Measurements from ENCODE around the gene AAK1.
"Not testable (repeated sequence)": the region's sequence is repeated elsewhere in the genome, so short reads cannot be mapped to it uniquely, and the experiment has no call there.

AAK1 gene

GRCh38 chr2:69576880-69577279, 66.7 kb downstream of the AAK1 start:
- in situ Hi-C loops (cut with MboI; ENCODE audit: low sequenced_read_pairs): no loop called here

- in situ Hi-C loops (cut with MboI; ENCODE audit: low sequenced_read_pairs): no loop called here
Observed at GRCh38 chr2:69575926-69576325, 67.6 kb downstream of the AAK1 start.

GRCh38 chr2:69575371-69575770, 68.2 kb downstream of the AAK1 start:
- in situ Hi-C loops (cut with MboI; ENCODE audit: low sequenced_read_pairs): not testable (repeated sequence)

- in situ Hi-C loops (cut with MboI; ENCODE audit: low sequenced_read_pairs): loop anchor here (5.0 kb wide), 1 partner anchor 140 kb away; no protein-coding TSS in a partner anchor
Observed at GRCh38 chr2:69572641-69573040, 70.9 kb downstream of the AAK1 start.

- in situ Hi-C loops (cut with MboI; ENCODE audit: low sequenced_read_pairs): loop anchor here (5.0 kb wide), 1 partner anchor 141 kb away; no protein-coding TSS in a partner anchor
Observed at GRCh38 chr2:69571189-69571588, 72.3 kb downstream of the AAK1 start.

- in situ Hi-C loops (cut with MboI; ENCODE audit: low sequenced_read_pairs): loop anchor here (5.0 kb wide), 1 partner anchor 142 kb away; no protein-coding TSS in a partner anchor
Observed at GRCh38 chr2:69570474-69570873, 73.1 kb downstream of the AAK1 start.

GRCh38 chr2:69567909-69568300, 75.6 kb downstream of the AAK1 start:
- in situ Hi-C loops (cut with MboI; ENCODE audit: low sequenced_read_pairs): no loop called here

GRCh38 chr2:69567157-69567908, 76.2 kb downstream of the AAK1 start:
- in situ Hi-C loops (cut with MboI; ENCODE audit: low sequenced_read_pairs): no loop called here

- in situ Hi-C loops (cut with MboI; ENCODE audit: low sequenced_read_pairs): no loop called here
Observed at GRCh38 chr2:69566669-69567068, 76.9 kb downstream of the AAK1 start.

GRCh38 chr2:69565431-69565839, 78.1 kb downstream of the AAK1 start:
- in situ Hi-C loops (cut with MboI; ENCODE audit: low sequenced_read_pairs): no loop called here

GRCh38 chr2:69564604-69565003, 78.9 kb downstream of the AAK1 start:
- in situ Hi-C loops (cut with MboI; ENCODE audit: low sequenced_read_pairs): no loop called here

GRCh38 chr2:69563021-69563420, 80.5 kb downstream of the AAK1 start:
- in situ Hi-C loops (cut with MboI; ENCODE audit: low sequenced_read_pairs): no loop called here

- in situ Hi-C loops (cut with MboI; ENCODE audit: low sequenced_read_pairs): no loop called here
Observed at GRCh38 chr2:69561101-69561500, 82.4 kb downstream of the AAK1 start.

GRCh38 chr2:69560147-69560482, 83.4 kb downstream of the AAK1 start:
- in situ Hi-C loops (cut with MboI; ENCODE audit: low sequenced_read_pairs): no loop called here

- in situ Hi-C loops (cut with MboI; ENCODE audit: low sequenced_read_pairs): no loop called here
Observed at GRCh38 chr2:69559442-69560146, 83.9 kb downstream of the AAK1 start.

- in situ Hi-C loops (cut with MboI; ENCODE audit: low sequenced_read_pairs): no loop called here
Observed at GRCh38 chr2:69556008-69556407, 87.5 kb downstream of the AAK1 start.

GRCh38 chr2:69554981-69555380, 88.6 kb downstream of the AAK1 start:
- in situ Hi-C loops (cut with MboI; ENCODE audit: low sequenced_read_pairs): no loop called here

- in situ Hi-C loops (cut with MboI; ENCODE audit: low sequenced_read_pairs): no loop called here
Observed at GRCh38 chr2:69554568-69554967, 89.0 kb downstream of the AAK1 start.

GRCh38 chr2:69553991-69554390, 89.5 kb downstream of the AAK1 start:
- in situ Hi-C loops (cut with MboI; ENCODE audit: low sequenced_read_pairs): no loop called here

- in situ Hi-C loops (cut with MboI; ENCODE audit: low sequenced_read_pairs): not testable (repeated sequence)
Observed at GRCh38 chr2:69550511-69550910, 93.0 kb downstream of the AAK1 start.

- in situ Hi-C loops (cut with MboI; ENCODE audit: low sequenced_read_pairs): no loop called here
Observed at GRCh38 chr2:69549421-69549820, 94.1 kb downstream of the AAK1 start.

GRCh38 chr2:69547984-69548715, 95.4 kb downstream of the AAK1 start:
- in situ Hi-C loops (cut with MboI; ENCODE audit: low sequenced_read_pairs): no loop called here
